Coronary artery (tissue), 2 donors: ENCODE measurements around the gene ACTMAP.
A peak's percentile ranks its signal among the peaks of the same experiment; 100 is the strongest.

Experiments used
- DNase-seq: peaks from one replicate; pipeline ENCODE4 v3.0.0-alpha.2; 2017; ENCODE audit warnings: low spot score
- H3K27ac ChIP-seq, 2 donors: fragments of 200-600 bp; sonication (generic); one replicate each; pipeline ENCODE4 v1.5.1; 2016 to 2019
- H3K4me3 ChIP-seq: fragments of 200-600 bp; sonication (generic); 2 replicates; pipeline ENCODE4 v1.5.1; 2016; ENCODE audit warnings: mild to moderate bottlenecking, moderate library complexity
- CTCF ChIP-seq: fragments of 200-600 bp; sonication (generic); IDR thresholded peaks from one replicate; pipeline ENCODE4 v1.5.1; 2019; ENCODE audit warnings: antibody characterized with exemption

ACTMAP gene

DNA sequence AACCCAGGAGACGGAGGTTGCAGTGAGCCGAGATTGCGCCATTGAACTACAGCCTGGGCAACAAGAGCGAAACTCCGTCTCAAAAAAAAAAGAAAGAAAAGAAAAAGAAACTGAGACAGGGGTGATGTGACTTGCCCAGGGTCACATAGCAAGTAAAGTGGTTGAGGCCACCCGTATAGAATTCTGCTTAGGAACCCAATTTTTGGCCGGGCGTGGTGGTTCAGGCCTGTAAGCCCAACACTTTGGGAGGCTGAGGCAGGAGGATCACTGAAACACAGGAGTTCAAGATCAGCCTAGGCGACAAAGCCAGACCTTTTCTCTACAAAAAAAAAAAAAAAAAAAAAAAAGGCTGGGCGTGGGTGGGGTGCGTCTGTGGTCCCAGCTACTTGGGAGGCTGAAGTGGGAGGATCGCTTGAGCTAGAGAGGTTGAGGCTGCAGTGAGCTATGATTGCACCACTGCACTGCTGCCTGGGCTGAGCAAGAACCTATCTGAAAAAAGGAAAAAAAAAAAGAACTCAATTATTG, 2.0 kb upstream of the ACTMAP start:
- no peak for DNase-seq
- Histone ChIP-seq H3K4me3 (peak overlapping the region; percentile 81), H3K27ac (no peak overlapping the region)
- no peak for TF ChIP-seq CTCF

- peak within 1 kb of the TSS; percentile 90 to 91 for H3K27ac ChIP-seq
- peak within 1 kb of the TSS; percentile 81 for H3K4me3 ChIP-seq
- TF ChIP-seq CTCF: no peak
- DNase-seq: peak; percentile 98
These were observed 729 bp upstream of the ACTMAP start, which contains the start of gene SNRPA for GRCh38 chr19:40750874-40751537. SNRPA (plus strand) TSS chr19:40751203; CDS start chr19:40751409, 206 bp downstream.

DNA sequence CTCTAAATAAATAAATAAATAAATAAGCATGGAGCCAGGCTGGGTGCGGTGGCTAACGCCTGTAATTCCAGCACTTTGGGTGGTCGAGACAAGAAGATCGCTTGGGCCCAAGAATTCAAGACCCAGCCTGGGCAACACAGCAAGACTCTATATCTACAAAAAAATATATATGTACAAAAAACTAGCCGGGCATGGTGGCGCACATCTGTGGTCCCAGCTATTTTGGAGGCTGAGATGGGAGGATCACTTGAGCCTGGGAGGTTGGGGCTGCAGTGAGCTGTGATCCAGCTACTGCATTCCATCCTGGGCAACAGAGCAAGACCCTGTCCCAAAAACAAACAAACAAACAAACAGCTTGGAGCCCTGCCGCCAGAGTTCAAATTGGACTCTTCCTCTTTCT, 2.7 kb downstream of the ACTMAP start:
- Histone ChIP-seq H3K4me3 (no peak overlapping the region), H3K27ac (no peak overlapping the region)
- DNase-seq: no peak
- no peak for TF ChIP-seq CTCF

GRCh38 chr19:40745402-40745780, 4.9 kb downstream of the ACTMAP start:
- DNase-seq: no peak
- Histone ChIP-seq H3K4me3 (no peak overlapping the region), H3K27ac (peak overlapping the region in 1 of 2 donors; percentile 80)
- TF ChIP-seq CTCF: no peak

GRCh38 chr19:40744554-40745401, 5.5 kb downstream of the ACTMAP start:
- DNase-seq: no peak
- Histone ChIP-seq H3K4me3 (no peak overlapping the region), H3K27ac (peak overlapping the region in 1 of 2 donors; percentile 80)
- TF ChIP-seq CTCF: no peak

DNA sequence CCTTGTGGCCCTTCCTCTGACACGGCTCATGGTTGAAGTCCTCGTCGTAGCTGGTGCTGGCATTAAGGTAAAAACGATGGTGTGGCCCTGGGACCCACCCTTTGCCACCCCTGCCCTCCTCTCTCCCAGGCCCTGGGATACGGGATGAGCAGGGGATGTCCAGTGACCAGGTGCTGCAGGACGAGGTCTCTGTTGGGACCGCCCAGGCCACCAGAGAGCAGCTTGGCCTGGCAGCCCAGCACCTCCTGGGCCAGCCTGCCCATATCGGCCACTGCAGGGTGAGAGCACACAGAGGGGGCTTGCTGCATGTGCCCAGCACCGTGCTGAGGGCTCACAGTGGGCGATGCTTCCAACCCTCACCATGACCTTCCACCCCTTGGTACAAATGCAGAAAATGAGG, 6.4 kb downstream of the ACTMAP start:
- no peak overlapping the region for H3K27ac ChIP-seq

More for the DNA sequence above, 6.4 kb downstream of the ACTMAP start:
- DNase-seq: no peak
- no peak overlapping the region for H3K4me3 ChIP-seq
- no peak for TF ChIP-seq CTCF
